Muscle layer of duodenum (tissue), 2 donors: ENCODE measurements around the gene DCLK1.
"Not testable (repeated sequence)": the region's sequence is repeated elsewhere in the genome, so short reads cannot be mapped to it uniquely, and the experiment has no call there.

Experiments
- H3K27ac ChIP-seq: one replicate; pipeline ENCODE4 v1.7.0; 2013; ENCODE audit warnings: mild to moderate bottlenecking, low read length
- H3K27me3 ChIP-seq: one replicate; pipeline ENCODE4 v1.7.0; 2013; ENCODE audit warnings: low read depth, mild to moderate bottlenecking, control low read depth, low read length
- H3K36me3 ChIP-seq, 2 donors: one replicate each; pipeline ENCODE4 v1.7.0; 2013; ENCODE audit warnings: low read length in 2 of 2, control low read depth in 1 of 2, mild to moderate bottlenecking in 1 of 2; ENCODE audit not compliant: insufficient read depth in 2 of 2, control insufficient read depth in 1 of 2
- H3K4me1 ChIP-seq, 2 donors: one replicate each; pipeline ENCODE4 v1.7.0; 2013; ENCODE audit warnings: low read length in 2 of 2, mild to moderate bottlenecking in 2 of 2, control low read depth in 1 of 2, moderate library complexity in 1 of 2; ENCODE audit not compliant: insufficient read depth in 2 of 2, control insufficient read depth in 1 of 2
- H3K4me3 ChIP-seq, 2 donors: one replicate each; pipeline ENCODE4 v1.7.0; 2013; ENCODE audit warnings: low read length in 2 of 2, low read depth in 1 of 2, mild to moderate bottlenecking in 1 of 2
- H3K9me3 ChIP-seq, 2 donors: one replicate each; pipeline ENCODE4 v1.7.0; 2013; ENCODE audit warnings: low read length in 2 of 2, control low read depth in 1 of 2, mild to moderate bottlenecking in 1 of 2; ENCODE audit not compliant: control insufficient read depth in 1 of 2
- donor health status: healthy.

Gene DCLK1

GRCh38 chr13:36084131-36084530, 47.1 kb downstream of the DCLK1 start:
- Histone ChIP-seq H3K27me3 (no peaks in the 10 kb centered on the region), H3K36me3 (no peaks in the 10 kb centered on the region), H3K4me1 (peaks cover 0 to 3% of the 10 kb centered on the region in 2 donors), H3K27ac (no peak overlapping the region), H3K4me3 (no peak overlapping the region), H3K9me3 (no peaks in the 10 kb centered on the region)

DNA sequence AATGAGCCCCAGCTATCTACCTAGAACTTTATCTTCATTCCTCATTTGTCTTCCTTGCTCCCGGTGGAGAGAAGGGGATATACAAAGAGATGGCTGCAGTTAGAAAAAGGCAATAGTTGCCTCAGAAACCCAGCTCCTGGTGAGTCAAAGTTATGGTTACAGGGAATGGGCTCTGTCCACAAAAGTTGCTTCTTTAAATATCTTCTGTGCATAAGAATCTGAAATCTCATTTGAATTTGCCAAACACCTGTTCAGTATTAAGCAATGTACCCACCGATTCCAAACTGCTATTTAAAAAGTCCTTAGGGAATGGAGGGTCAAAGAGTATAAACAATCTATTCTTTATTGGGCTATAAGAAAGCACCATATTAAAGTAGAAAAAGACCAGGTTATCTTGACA, 48.4 kb downstream of the DCLK1 start:
- Histone ChIP-seq H3K36me3 (no peaks in the 10 kb centered on the region), H3K4me3 (no peak overlapping the region), H3K9me3 (no peaks in the 10 kb centered on the region), H3K27me3 (no peaks in the 10 kb centered on the region), H3K4me1 (no peaks in the 10 kb centered on the region), H3K27ac (no peak overlapping the region)

- Histone ChIP-seq H3K9me3 (no peaks in the 10 kb centered on the region), H3K27ac (no peak overlapping the region)
These were observed 48.8 kb downstream of the DCLK1 start for GRCh38 chr13:36082396-36082795.

DNA sequence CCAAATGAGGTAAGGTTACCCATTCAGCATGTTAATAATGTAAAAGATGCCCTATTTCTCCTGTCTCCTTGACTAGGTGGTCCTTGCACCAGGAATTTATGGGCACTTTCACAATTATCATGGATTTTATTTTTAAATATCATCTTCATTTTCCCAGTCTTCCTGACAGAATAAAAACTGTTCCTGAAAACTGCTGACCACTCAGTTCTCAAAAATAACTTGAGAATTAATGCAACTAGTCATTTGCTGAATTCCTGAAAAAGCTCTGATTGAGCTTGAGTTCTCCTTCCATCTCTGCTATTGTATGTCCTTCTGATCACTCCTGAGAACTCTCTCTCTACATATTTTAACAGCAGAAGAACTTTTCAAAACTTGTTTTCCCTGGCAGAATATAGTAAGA, 55.0 kb downstream of the DCLK1 start:
- Histone ChIP-seq H3K4me3 (no peak overlapping the region), H3K27me3 (no peaks in the 10 kb centered on the region), H3K36me3 (no peaks in the 10 kb centered on the region), H3K9me3 (no peaks in the 10 kb centered on the region), H3K27ac (no peak overlapping the region), H3K4me1 (no peaks in the 10 kb centered on the region)

More at GRCh38 chr13:36082396-36082795, 48.8 kb downstream of the DCLK1 start:
- no peak overlapping the region for H3K4me3 ChIP-seq
- H3K4me1 ChIP-seq: no peaks in the 10 kb centered on the region
- no peaks in the 10 kb centered on the region for H3K27me3 ChIP-seq
- H3K36me3 ChIP-seq: no peaks in the 10 kb centered on the region

DNA sequence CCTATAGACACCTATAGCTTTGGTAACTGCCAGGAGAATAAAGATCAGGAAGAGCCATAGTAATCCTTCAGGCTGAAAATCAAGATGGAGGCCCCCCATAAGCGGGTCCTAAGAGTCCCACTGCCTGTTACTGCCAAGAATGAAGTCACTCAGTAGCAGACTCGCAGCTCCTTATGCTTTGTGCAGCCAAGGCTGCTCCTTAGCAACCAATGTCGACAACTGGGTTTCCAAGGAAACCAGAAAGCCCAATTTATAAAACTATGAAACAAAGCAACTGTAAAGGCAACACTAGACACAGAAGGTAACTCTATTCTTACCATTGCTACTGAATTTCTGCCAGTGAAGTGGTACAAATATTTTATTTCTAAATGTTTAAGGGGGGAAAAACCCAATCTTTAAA, 56.5 kb downstream of the DCLK1 start:
- Histone ChIP-seq H3K9me3 (no peaks in the 10 kb centered on the region), H3K27ac (no peak overlapping the region), H3K4me1 (no peaks in the 10 kb centered on the region), H3K36me3 (no peaks in the 10 kb centered on the region), H3K4me3 (no peak overlapping the region), H3K27me3 (no peaks in the 10 kb centered on the region)

GRCh38 chr13:36072152-36072935, 58.8 kb downstream of the DCLK1 start:
- H3K4me1 ChIP-seq: peaks cover 0 to 9% of the 10 kb centered on the region in 2 donors
- no peaks in the 10 kb centered on the region for H3K27me3 ChIP-seq
- no peak overlapping the region for H3K27ac ChIP-seq
- H3K4me3 ChIP-seq: no peak overlapping the region
- H3K36me3 ChIP-seq: no peaks in the 10 kb centered on the region
- H3K9me3 ChIP-seq: no peaks in the 10 kb centered on the region

GRCh38 chr13:36070504-36071192, 60.5 kb downstream of the DCLK1 start:
- not testable (repeated sequence) for H3K27me3 ChIP-seq, H3K4me1 ChIP-seq, H3K4me3 ChIP-seq, H3K36me3 ChIP-seq, H3K9me3 ChIP-seq, H3K27ac ChIP-seq

- Histone ChIP-seq H3K27ac (no peak overlapping the region), H3K36me3 (no peaks in the 10 kb centered on the region), H3K27me3 (no peaks in the 10 kb centered on the region), H3K4me1 (peaks cover 0 to 9% of the 10 kb centered on the region in 2 donors), H3K9me3 (no peaks in the 10 kb centered on the region), H3K4me3 (no peak overlapping the region)
These were observed 61.3 kb downstream of the DCLK1 start for GRCh38 chr13:36069881-36070366.

GRCh38 chr13:36068991-36069390, 62.2 kb downstream of the DCLK1 start:
- H3K4me3 ChIP-seq: no peak overlapping the region
- H3K27me3 ChIP-seq: no peaks in the 10 kb centered on the region
- no peaks in the 10 kb centered on the region for H3K36me3 ChIP-seq
- peaks cover 0 to 9% of the 10 kb centered on the region in 2 donors for H3K4me1 ChIP-seq
- H3K27ac ChIP-seq: no peak overlapping the region
- no peaks in the 10 kb centered on the region for H3K9me3 ChIP-seq

DNA sequence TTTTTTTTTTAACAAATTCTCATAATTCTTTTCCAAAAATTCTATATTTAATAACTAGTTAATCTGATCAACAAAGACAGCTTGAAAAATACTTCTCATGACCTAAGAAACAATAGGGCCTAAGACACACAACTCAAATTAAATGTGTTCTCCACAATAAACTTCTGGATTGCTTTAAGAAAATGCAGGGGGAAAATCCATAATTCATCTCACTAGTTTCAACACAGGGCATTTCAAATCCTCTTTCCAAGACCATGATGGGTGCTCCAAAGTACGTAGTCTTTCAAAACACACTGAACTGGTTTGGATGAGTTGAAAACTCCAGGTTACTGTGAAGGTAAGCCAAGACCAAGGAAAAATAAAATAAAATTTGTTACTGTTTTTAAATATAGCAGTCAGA, 62.6 kb downstream of the DCLK1 start:
- Histone ChIP-seq H3K4me3 (no peak overlapping the region), H3K27me3 (no peaks in the 10 kb centered on the region), H3K4me1 (peaks cover 0 to 9% of the 10 kb centered on the region in 2 donors), H3K9me3 (no peaks in the 10 kb centered on the region), H3K27ac (no peak overlapping the region), H3K36me3 (no peaks in the 10 kb centered on the region)

- Histone ChIP-seq H3K4me3 (no peak overlapping the region), H3K27ac (no peak overlapping the region), H3K36me3 (no peaks in the 10 kb centered on the region), H3K4me1 (peaks cover 0 to 9% of the 10 kb centered on the region in 2 donors), H3K9me3 (no peaks in the 10 kb centered on the region), H3K27me3 (no peaks in the 10 kb centered on the region)
These were observed 63.3 kb downstream of the DCLK1 start for GRCh38 chr13:36067746-36068381.
